ENCODE results near the gene ZNF155. TPM values are rescaled to one million over a fixed set of nuclear protein-coding genes. Genes with fewer than 3 reads are reported as not detected.
A peak's percentile ranks its signal among the peaks of the same experiment; 100 is the strongest.

Gene ZNF155
- total and polyA plus RNA-seq, 7 donors = 1.8 to 8.2 (median 5.5) TPM

DNA sequence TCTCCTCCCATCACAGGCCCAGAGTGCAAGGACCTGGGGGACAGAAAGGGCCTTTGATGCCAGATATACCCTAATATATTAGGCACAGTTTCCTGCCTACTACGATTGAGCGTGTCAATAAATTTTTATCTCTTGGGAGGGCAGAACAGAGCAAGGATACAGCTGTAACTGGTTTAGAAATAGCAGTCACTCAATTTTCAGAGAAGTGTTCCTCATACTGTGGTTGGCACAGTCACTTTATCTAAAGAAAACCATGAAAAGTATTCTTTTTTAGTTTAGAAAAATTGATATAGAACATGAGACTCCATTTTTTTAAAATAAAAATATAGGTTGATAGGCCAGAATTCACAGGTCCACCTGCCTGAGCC, 460 bp upstream of the ZNF155 start:
- H3K27ac ChIP-seq = peak overlapping the region; percentile 78 to 83 (median 83)
- no peaks in the 10 kb centered on the region for H3K27me3 ChIP-seq
- H3K4me3 ChIP-seq = peak overlapping the region; percentile 67 to 80 (median 72)
- peaks cover 0 to 16% (median 6%) of the 10 kb centered on the region in 4 donors for H3K4me1 ChIP-seq
- intact Hi-C loops (cut with DNase I) = loop anchor here (5.0 kb wide), 2 partner anchors 46 to 129 kb away; partner anchors contain the start of genes ZNF225 and ZNF45
- H3K9me3 ChIP-seq = peaks cover 0 to 9% (median 6%) of the 10 kb centered on the region in 4 donors
- no peak for TF ChIP-seq POLR2AphosphoS5 (IDR thresholded peaks at IDR 0.05)
- TF ChIP-seq POLR2A (IDR thresholded peaks at IDR 0.05) = no peak
- TF ChIP-seq, protein P1, sequence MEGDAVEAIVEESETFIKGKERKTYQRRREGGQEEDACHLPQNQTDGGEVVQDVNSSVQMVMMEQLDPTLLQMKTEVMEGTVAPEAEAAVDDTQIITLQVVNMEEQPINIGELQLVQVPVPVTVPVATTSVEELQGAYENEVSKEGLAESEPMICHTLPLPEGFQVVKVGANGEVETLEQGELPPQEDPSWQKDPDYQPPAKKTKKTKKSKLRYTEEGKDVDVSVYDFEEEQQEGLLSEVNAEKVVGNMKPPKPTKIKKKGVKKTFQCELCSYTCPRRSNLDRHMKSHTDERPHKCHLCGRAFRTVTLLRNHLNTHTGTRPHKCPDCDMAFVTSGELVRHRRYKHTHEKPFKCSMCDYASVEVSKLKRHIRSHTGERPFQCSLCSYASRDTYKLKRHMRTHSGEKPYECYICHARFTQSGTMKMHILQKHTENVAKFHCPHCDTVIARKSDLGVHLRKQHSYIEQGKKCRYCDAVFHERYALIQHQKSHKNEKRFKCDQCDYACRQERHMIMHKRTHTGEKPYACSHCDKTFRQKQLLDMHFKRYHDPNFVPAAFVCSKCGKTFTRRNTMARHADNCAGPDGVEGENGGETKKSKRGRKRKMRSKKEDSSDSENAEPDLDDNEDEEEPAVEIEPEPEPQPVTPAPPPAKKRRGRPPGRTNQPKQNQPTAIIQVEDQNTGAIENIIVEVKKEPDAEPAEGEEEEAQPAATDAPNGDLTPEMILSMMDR (IDR thresholded peaks at IDR 0.05) = no peak
- no peak for TF ChIP-seq EP300 (IDR thresholded peaks at IDR 0.05)
- no peak for DNase-seq
- peaks cover 0 to 4% (median 0%) of the 10 kb centered on the region in 4 donors for H3K36me3 ChIP-seq
- WGBS, 2 donors = 69 to 79% methylated on average over 2 of the region's 2 CpGs

GRCh38 chr19:43984687-43985000, 656 bp downstream of the ZNF155 start:
- Histone ChIP-seq H3K4me3 (peak overlapping the region; percentile 67 to 80 (median 72)), H3K27me3 (no peaks in the 10 kb centered on the region), H3K36me3 (peaks cover 0 to 16% (median 9%) of the 10 kb centered on the region in 4 donors), H3K9me3 (peaks cover 0 to 9% (median 1%) of the 10 kb centered on the region in 4 donors), H3K27ac (peak overlapping the region; percentile 78 to 83 (median 83)), H3K4me1 (peaks cover 0 to 16% (median 6%) of the 10 kb centered on the region in 4 donors)
- 2 to 4% methylated on average over 14 of the region's 14 CpGs for WGBS, 2 donors
- no peak for TF ChIP-seq POLR2A (IDR thresholded peaks at IDR 0.05)
- no peak for TF ChIP-seq POLR2AphosphoS5 (IDR thresholded peaks at IDR 0.05)
- no peak for TF ChIP-seq EP300 (IDR thresholded peaks at IDR 0.05)
- TF ChIP-seq, protein P1 (IDR thresholded peaks at IDR 0.05) = no peak
- intact Hi-C loops (cut with DNase I) = loop anchor here (2.0 to 5.0 kb wide), 3 partner anchors 18 to 128 kb away; partner anchors contain the start of genes ZNF225, ZNF230 and ZNF45
- no peak for DNase-seq

DNA sequence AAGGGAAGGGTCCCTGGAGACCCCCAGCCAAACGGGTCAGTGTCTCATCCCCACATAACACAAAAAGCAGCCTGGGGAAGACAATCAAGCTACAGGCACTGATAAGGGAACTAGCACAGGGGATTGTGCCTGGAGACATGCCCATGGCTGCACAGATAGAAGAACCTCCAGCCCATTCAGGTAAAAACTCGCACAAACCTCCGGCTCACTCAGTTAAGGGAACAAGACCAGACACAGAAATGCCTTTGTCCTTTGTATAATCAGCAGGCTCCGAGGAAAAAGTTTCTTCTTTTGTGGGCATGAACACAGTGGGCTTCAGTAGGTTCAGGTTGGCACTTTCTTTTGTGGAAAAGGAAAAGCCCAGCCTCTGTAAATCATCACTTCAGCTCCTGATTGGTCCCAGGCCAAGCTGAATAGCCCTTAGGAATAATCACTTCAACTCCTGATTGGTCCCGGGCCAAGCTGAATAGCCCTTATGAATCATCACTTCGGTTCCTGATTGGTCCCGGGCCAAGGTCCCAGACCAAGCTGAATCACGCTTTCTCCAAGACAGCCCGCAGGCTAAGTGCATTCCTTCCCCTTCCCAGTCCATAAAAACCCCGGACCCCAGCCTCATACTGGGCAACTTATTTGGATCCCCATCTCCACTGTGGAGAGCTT, 13.8 kb downstream of the ZNF155 start:
- WGBS, 2 donors = 92 to 93% methylated on average over 10 of the region's 10 CpGs

DNA sequence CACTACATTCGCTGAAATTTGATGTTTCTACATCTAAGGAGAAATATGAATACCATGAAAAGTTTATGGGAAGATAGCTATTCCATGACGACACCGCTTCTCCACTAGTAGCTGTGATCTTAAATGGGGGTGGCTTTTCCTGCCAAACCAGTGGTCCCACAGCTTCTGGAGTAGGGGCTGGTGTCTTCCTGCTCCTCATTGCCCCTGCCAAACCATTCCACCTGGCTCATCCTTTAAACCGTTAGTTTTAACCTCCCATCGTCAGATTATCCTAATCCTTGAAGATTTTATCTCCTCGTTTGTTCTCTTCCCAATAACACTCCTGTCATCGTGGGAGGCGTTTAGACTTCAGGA, 18.2 kb downstream of the ZNF155 start:
- H3K36me3 ChIP-seq = peaks cover 2 to 14% (median 4%) of the 10 kb centered on the region in 4 donors
- WGBS, 2 donors = 13 to 16% methylated on average over 8 of the region's 8 CpGs
- peak overlapping the region; percentile 69 to 81 (median 80) for H3K27ac ChIP-seq

More for the DNA sequence above, 13.8 kb downstream of the ZNF155 start:
- Histone ChIP-seq H3K36me3 (peaks cover 10 to 49% (median 32%) of the 10 kb centered on the region in 4 donors), H3K27ac (no peak overlapping the region), H3K4me1 (peaks cover 0 to 7% (median 3%) of the 10 kb centered on the region in 4 donors), H3K27me3 (no peaks in the 10 kb centered on the region), H3K9me3 (peaks cover 5 to 14% (median 7%) of the 10 kb centered on the region in 4 donors), H3K4me3 (no peak overlapping the region)
- TF ChIP-seq, protein P1 (IDR thresholded peaks at IDR 0.05) = no peak
- TF ChIP-seq POLR2A (IDR thresholded peaks at IDR 0.05) (no peak), POLR2AphosphoS5 (IDR thresholded peaks at IDR 0.05) (no peak)
- intact Hi-C loops (cut with DNase I) = no loop called here
- DNase-seq = no peak

More for the DNA sequence above, 18.2 kb downstream of the ZNF155 start:
- Histone ChIP-seq H3K27me3 (no peaks in the 10 kb centered on the region), H3K9me3 (peaks cover 0 to 12% (median 4%) of the 10 kb centered on the region in 4 donors), H3K4me1 (peaks cover 0 to 19% (median 12%) of the 10 kb centered on the region in 4 donors), H3K4me3 (peak overlapping the region; percentile 57 to 85 (median 69))
- DNase-seq = no peak
- intact Hi-C loops (cut with DNase I) = loop anchor here (1.0 to 5.0 kb wide), 6 partner anchors 17 to 110 kb away; partner anchors contain the start of genes ZNF155, ZNF221, ZNF223 and ZNF224
- TF ChIP-seq, protein P1 (IDR thresholded peaks at IDR 0.05) = no peak
- TF ChIP-seq POLR2AphosphoS5 (IDR thresholded peaks at IDR 0.05) (no peak), EP300 (IDR thresholded peaks at IDR 0.05) (no peak), POLR2A (IDR thresholded peaks at IDR 0.05) (no peak)

Measured in sigmoid colon (tissue), 7 donors.